ENCODE results near the gene LITAF. TPM values are rescaled to one million over a fixed set of nuclear protein-coding genes. Genes with fewer than 3 reads are reported as not detected.
A peak's percentile ranks its signal among the peaks of the same experiment; 100 is the strongest.

The LITAF gene
- 10 to 100 TPM; 18.6 to 58.3 (median 37.4) TPM for polyA plus RNA-seq (ENCODE audit: insufficient read length in 10 of 10)
- long read RNA-seq, donor 1, transcript LITAF-221 (4 exons, 2,467 nt): major isoform, 9 of 19 reads
- long read RNA-seq, donor 1, partial matches to known transcripts: 9 of 19 reads
- long read RNA-seq, donor 1, other reads (novel, unspliced or antisense): 0 of 19 reads
- long read RNA-seq, donor 2, transcript LITAF-221 (4 exons, 2,467 nt): major isoform, 9 of 11 reads
- long read RNA-seq, donor 2, partial matches to known transcripts: 0 of 11 reads
- long read RNA-seq, donor 2, other reads (novel, unspliced or antisense): 0 of 11 reads
- long read RNA-seq, donor 3: 0 reads
- long read RNA-seq, donor 4, partial matches to known transcripts: 5 of 9 reads
- long read RNA-seq, donor 4, other reads (novel, unspliced or antisense): 0 of 9 reads
- long read RNA-seq, donor 5, transcript LITAF-221 (4 exons, 2,467 nt): major isoform, 11 of 25 reads
- long read RNA-seq, donor 5, partial matches to known transcripts: 13 of 25 reads
- long read RNA-seq, donor 5, other reads (novel, unspliced or antisense): 0 of 25 reads
- long read RNA-seq, donor 6, transcript LITAF-221 (4 exons, 2,467 nt): major isoform, 12 of 28 reads
- long read RNA-seq, donor 6, partial matches to known transcripts: 8 of 28 reads
- long read RNA-seq, donor 6, other reads (novel, unspliced or antisense): 0 of 28 reads
- long read RNA-seq, donor 7, transcript LITAF-221 (4 exons, 2,467 nt): major isoform, 11 of 13 reads
- long read RNA-seq, donor 7, partial matches to known transcripts: 0 of 13 reads
- long read RNA-seq, donor 7, other reads (novel, unspliced or antisense): 0 of 13 reads
- long read RNA-seq, donor 8, transcript LITAF-221 (4 exons, 2,467 nt): major isoform, 14 of 31 reads
- long read RNA-seq, donor 8, partial matches to known transcripts: 10 of 31 reads
- long read RNA-seq, donor 8, other reads (novel, unspliced or antisense): 0 of 31 reads
- long read RNA-seq, donor 9, partial matches to known transcripts: 0 of 1 reads
- long read RNA-seq, donor 9, other reads (novel, unspliced or antisense): 0 of 1 reads

DNA sequence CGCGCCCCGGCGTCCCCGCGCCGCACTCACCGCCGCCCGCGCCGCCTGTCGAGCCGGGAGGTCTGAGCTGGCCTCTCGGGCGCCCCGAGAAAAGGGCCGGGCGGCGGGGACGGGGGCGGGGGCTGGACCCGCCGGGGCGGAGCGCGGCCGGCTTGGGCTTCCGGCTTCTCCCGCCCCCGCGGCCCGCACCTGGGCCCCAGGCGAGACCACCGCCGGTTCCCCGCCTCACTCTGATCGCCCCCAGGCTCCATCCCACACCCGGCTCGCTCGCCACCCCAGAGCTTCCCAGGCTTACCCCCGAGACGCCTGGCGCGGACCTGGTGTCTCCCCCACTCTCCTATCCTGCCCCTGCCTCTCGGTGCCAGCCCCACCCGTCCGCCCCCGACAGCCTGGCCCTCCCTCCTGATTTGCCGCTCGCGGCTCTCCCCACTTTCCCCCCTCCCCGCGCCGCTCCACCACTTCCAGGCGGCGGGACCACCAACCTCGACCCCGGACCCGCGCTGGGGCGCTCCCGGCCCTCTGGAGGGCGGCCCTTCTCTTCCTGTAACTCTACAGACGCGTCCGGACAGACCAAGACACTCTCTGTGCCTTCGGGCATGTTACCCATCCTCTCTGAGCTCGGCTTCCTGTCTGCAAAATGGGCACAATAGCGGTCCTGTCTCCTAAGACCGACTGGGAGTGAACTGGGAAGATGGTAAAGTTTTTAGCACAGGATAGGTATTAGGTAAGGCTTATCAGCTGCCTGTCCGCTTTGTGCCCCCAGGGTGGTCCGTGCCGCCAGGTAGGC lies at the start of gene LITAF:
LITAF (minus strand) TSS at position 64 of the 787 bp plus-strand sequence. CDS start 30,189 bp downstream, outside the sequence.
- DNase-seq: peak; percentile 41 to 86 (median 65)

DNA sequence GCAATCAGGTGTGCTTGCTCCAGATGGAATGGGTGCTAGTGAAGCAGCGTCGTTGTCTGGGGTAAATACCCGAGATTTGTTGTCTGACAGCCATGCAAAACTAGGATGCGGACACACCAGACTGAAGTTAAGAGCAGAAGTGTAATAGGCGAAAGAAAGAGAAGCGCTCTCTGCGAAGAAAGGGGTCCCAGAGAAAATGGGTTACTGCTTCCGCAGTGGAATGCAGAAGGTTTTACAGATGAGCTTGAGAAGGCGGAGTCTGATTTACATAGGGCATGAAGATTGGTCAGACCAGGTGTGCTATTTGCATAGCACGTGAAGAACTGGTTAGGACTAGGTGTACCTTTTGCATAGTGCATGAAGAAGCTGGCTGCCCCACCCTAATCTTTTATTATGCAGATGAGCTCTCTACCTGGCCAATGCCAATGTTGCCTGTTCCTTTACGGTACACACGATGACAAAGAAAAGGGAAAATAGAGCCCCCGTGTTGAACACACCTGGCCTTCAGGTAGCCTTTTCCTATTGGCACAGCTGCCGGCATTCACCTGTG lies 49.5 kb upstream of the LITAF start:
- no peak for DNase-seq

DNA sequence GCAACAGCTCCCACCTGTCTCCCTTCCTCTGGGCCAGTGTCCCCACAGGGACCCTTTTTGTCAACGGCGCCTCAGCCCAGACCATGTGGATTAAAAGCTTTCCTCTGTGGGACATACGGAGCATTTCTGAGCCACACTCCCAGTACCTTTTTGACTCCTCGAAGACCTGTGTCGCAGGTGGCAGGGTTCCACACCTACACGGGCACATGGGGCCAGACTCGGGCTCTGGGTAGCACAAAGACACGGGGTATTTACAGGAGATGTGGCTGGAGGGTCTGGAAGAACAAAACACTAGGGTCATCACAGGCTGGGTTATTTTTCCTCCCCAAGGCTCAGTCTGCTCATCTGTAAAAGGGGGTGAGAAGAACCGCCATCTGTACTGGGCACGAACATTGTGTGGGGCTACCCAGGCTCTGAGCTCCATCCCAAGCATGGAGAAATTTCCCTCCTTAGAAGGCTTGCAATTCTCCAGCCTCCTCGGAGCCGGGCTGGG lies 49.0 kb upstream of the LITAF start:
- no peak for DNase-seq

DNA sequence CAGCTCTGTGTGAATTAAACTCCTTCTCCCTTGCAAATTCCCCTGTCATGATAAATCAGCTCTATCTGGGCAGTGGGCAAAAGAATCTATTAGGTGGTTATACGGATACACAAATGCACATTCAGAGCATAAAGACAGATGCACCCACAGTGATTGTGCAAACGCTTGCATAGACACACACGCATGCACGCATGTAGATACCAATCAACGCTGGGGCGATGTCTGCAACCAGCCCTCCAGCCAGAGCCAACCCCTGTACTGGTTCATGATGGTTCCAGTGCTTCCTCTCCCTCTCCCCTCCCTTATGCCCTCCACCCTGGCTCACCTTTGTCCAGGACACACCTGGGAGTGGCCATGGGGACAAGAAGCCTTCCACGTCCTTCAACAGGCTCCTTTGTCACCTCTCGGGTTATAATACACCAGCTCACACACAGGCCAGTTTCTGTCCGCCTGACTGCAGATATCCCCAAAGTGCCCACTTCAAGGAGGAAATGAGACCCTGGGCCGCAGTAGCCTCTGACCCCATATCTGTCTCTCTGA lies 48.5 kb upstream of the LITAF start:
- DNase-seq: no peak

DNA sequence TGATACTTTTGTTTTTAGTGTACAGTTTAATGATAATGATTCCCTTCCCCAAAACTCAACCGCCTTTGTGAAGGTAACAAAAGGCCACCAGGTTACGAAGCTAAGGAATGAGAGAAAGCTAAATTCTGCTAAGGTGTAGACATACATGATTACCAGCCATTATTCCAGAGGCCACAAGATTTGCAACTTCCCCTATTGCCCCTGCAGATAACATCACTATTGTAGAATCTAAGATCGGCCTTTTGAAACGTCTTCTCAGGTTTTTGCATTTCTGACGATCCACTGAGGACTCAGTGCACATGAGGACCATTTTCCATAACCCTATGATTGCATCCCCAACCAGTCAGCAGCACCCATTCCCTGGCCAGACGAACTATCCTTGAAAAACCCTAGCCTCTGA lies 47.6 kb upstream of the LITAF start:
- DNase-seq: no peak

DNA sequence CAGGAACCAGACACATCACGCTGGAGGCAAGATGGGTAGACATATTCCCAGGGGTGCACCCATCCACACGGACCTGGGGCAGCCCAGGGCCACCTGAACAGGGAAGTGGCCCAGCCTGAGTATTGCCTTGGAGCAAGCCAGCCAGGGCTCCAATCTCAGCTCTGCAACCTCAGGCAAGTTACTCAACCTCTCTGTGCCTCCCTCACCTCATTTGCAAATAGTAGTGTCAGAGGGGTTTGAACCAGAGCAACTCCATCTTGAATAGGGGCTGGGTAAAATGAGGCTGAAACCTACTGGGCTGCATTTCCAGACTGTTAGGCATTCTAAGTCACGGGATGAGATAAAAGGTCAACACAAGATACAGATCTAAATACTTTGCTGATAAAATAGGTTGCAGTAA lies 46.4 kb upstream of the LITAF start:
- DNase-seq: no peak

DNA sequence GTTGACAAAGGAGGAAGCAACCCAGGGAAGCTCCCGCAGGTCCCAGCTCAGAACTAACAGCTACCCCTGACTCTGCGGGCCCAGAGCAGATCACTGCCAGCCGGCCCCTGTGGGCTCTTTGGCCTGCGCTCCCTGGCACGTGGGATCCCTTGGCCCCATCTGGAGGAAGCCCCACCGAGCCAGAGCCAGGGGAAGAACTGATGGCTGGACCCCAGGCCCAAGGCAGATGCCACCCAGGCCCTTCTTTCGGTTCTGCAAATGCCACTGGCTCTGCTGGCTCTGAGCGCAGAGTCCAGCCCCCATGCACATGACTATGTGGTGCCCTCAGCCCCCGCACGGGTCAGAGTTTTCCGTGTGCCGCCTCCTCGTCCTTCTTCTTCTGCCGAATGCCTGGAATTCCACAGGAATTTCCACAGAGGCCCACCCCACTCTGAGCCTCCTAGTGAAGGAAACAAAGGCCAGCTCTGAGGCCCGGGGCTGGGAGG lies 45.8 kb upstream of the LITAF start:
- DNase-seq: peak; percentile 33 to 78 (median 48)

DNA sequence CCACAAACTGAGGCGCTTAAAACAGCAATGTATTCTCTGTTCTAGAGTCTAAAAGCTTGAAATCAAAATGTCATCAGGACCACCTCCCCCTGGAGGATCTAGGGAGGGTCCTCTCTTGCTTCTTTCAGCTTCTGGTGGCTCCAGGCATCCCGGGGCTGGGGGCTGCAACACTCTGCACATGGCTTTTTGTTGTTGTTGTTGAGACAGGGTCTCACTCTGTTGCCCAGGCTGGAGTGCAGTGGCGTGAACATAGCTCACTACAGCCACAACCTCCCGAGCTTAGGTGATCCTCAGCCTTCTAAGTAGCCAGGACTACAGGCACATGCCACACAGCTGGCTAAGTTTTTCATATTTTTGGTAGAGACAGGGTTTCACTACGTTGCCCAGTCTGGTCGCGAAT lies 44.5 kb upstream of the LITAF start:
- no peak for DNase-seq

DNA sequence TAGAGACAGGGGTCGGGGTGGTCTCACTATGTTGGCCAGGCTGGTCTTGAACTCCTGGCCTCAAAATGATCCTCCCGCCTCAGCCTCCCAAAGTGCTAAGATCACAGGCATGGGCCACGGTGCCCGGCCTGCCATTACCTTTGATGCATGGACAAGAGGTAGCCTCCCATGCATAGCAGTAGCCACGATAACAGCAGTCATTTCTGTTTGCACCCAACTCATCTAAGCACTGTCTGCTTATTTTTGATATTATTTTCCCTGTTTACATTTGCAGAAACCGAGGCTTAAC lies 44.0 kb upstream of the LITAF start:
- no peak for DNase-seq

DNA sequence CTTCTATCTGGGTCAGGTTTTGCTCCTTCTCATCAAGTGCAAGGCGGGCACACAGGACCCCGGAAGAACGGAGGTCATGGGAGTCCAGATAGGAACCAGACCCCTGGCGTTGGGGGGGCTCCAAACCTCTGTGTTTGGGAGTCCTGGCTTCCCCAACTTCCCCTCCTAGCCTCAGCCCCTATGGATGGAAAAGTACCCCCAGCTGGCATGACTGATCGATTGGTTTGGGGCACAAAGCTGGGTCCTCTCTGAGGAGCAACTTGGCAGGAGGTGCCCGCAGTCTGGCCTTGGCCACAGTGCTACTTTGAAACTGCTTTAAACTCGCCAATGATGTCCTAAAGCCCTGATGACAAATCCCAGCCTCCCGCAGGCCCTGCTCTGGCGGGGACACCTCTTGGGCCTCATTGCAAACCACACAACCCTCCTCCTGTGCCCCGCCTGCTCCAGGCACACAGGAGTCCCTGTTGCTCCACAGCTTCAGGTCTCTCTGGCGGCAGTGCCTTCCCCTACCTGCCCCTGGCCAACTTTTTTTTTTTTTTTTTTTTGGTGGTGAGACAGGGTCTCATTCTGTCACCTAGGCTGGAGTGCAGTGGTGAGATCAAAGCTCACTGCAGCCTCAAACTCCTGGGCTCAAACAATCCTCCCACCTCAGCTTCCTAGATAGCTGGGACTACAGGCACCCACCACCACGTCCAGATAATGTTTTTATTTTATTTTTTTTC lies 43.5 kb upstream of the LITAF start:
- DNase-seq: no peak

DNA sequence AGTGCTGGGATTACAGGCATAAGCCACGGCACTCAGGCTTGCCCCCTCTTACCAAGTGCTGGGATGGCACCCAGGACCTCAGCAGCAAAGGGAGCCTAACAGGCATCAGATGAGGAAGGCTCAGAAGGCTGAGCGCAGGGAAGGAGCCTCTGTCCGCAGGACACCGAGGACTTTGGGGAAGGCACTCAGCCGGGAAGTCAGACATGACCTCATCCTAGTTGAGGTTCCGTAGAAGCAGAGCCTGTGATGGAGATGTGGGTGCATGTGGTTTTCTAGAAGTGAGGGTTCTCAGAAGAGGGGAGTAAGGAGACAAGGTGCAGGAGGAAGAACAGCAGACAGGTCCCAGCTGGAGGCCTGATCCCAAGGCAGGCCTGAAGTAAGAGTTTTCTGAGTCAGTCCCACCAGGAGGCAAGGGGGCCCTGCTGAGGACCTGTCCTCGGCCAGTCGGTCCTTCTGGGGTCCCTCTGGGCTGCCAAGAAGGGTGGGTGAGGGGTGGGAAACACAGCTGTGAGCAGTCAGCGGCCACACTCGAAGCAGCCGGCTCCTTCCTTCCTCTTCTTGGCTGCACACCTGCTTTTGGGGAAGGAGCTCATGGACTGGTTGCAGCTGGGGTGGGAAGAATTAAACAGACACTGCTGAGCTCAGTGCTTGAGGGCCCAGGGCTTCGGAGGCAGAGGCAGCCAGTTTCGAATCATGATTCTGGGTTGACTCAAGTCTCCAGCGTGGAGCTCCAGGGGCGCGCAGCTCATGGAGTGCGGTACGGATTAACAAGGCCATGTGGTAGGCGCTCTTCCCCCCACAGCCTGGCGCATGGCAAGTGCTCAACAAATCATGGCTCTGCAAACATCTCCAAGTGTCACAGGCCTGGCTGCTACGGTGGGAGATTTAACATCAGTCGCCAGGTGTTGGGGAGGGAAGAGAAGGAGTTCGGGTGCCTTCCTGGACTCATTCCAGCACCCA lies 42.6 kb upstream of the LITAF start:
- peak in 1 of 3 donors; percentile 78 for DNase-seq

DNA sequence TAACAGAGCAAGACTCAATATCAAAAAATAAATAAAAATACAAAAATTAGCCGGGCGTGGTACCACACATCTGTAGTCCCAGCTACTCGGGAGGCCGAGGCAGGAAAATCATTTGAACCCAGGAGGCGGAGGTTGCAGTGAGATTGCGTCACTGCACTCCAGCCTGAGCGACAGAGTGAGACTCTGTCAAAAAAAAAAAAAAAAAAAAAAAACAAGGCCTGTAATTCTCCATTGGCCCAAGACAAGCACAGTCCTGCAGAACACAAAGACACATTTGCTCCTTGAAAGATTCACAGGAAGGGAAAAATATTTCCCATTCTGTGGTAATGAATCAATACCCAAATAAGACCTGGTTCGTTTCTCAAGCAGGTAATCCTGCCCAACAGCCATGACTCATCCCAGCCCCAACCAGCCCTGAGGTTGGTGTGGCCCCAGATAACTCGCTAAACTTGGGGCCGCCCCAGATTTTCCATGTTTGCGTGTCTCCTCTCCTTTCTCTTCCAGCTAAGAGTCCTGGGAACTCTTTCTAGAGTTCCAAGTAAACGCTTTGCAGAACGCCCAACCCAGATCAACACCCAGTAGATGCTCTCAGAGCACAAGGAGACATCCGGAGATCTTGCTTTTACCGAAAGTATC lies 41.2 kb upstream of the LITAF start:
- DNase-seq: no peak

DNA sequence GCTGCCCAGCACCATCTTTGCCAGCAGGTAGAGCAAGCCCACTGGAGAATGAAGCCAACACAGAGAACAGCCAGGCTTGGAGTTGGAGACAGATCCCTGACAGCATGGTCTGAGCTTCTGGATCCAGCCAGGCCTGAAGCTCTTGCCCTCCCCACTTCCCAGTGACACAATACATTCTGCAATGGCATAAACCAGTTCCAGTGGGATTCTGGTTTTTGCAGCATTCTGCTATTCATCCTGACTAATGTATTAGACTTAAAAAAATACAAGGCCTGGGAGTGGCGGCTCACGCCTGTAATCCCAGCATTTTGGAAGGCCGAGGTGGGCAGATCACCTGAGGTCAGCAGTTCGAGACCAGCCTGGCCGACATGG lies 40.6 kb upstream of the LITAF start:
- no peak for DNase-seq

DNA sequence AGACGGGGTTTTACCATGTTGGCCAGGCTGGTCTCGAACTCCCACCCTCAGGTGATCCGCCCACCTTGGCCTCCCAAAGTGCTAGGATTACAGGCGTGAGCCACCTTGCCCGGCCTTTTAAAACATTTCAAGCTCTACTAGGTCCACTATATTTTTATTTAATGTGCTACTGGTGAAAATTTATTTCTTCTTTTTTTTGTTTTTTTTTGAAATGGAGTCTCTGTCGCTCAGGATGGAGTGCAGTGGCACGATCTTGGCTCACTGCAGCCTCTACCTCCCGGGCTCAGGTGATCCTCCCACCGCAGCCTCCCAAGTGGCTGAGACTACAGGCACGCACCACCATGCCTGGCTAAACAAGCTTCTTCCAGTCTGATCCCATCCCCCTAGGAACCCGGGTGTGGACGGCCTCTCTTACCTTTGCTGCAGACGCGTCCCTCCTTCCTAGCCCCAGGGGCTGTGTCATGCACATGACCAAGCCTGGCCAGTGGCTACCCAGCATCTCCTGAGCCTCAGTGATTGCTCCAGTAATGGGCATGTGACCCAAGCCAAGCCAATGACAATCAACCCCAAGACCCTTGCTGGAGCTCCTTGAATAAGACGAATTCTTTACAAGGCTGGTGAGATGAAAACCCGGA lies 40.1 kb upstream of the LITAF start:
- DNase-seq: no peak

DNA sequence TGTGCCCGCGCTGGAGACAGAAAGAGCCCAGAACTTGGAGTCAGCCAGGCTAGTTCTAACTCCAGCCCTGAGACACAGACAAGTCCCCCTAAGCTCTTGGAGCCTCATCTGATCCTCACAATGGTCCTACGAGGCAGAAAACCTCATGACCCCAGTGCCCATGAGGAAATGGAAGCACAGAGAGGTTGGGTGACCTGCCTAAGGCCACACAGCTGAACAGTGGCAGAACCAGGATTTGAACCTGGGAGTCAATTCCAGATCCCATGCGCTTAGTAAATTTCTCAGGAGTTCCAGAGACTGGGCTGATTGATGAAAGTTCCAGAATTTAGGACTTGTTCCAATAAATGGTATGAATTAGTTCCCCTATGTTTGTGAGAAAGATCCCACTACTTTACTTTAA lies 39.0 kb upstream of the LITAF start:
- DNase-seq: no peak

DNA sequence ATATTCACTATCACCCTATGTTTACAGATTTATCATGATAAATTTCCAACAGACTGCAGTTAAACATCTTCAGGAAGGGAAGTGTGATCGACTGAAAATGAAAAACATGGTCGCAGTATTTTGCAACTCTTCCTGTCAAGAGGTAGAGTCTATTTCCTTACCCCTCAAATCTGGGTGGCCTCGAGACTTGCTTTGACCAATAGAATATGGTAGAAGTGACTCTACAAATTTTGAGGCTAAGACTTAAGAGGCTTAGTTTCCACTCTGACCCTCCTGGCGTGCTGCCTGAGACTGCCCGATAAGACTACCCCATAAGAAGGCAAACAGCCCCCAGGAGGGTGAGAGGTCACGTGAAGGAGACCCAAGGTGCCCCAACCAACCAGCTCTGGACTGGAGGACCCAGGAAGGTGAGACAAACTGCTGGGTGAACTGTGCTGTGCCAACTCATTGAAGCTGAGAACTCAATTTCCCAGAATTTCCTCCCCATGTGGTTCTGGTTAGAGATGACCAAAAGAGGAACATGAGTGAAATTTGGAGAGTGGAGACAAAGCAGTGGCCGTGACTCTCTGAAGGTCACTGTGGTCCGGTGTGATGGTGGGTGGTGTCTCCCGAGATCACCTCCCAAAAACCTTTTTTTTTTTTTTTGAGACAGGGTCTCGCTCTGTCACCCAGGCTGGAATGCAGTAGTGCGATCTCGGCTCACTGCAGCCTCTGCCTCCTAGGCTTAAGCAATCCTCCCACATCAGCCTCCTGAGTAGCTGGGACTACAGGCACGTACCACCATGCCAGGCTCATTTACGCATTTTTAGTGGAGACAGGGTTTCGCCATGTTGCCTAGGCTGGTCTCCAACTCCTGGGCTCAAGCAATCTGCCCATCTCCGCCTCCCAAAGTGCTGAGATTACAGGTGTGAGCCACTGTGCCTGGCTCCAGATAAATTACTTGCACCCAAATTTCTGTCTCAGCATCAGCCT lies 38.2 kb upstream of the LITAF start:
- DNase-seq: peak in 1 of 3 donors; percentile 10

DNA sequence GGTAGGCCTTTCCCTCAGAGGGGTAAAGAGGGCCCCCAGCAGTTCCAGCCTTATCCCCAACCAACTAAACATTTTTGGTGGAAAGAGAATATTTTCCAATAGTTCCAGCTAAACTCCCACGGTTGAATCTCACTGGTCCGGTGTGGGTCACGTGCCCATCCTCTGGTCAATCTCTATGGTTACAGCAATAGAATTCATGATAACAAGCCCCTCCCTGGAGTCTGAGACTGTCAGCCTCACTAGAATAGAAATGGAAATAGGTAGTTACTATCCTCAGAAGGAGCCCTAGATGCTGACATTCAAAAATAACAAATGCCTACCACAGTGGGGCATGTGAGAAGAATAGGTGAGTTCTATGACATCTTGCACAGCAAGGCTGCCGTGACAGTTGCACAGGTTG lies 37.5 kb upstream of the LITAF start:
- DNase-seq: peak in 1 of 3 donors; percentile 0

Data from muscle of back (tissue), 13 donors.